Activated CD8-positive, alpha-beta memory T cell treated with anti-CD3 and anti-CD28 coated beads for 24 hours (primary cell): Measurements from ENCODE around the gene DDX20.
A peak's percentile ranks its signal among the peaks of the same experiment; 100 is the strongest.

ENCODE experiments used
- DNase-seq: peaks from one replicate; pipeline ENCODE4 v3.0.0-alpha.2; 2020

The DDX20 gene

GRCh38 chr1:111755331-111756123 is at the start of gene DDX20:
Gene DDX20 (plus strand): TSS chr1:111755901. CDS start chr1:111755925, 24 bp downstream.
- DNase-seq, result peak; percentile 96

DNA sequence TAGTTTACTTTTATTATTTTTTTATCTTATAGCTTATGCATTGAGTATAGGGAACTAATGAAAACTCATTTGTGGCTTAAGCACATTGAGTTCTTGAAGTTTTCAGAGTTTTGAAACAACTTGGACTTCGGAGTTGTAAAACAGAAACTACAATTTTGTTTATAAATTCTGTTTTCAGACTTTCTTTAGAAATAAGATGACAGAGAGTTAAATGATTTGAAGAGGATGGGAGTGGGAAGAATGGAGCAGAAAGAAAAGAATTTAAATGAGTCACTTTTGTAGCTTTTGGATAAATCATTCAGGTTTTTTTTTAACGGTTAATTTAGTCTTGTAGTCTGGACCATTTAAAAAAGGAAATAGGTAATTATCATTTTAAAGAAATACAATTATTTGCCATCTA is 48.8 kb upstream of the DDX20 start:
- no peak for DNase-seq

- no peak for DNase-seq
These were observed 47.8 kb upstream of the DDX20 start for GRCh38 chr1:111707906-111708305.

GRCh38 chr1:111709986-111710385 is 45.7 kb upstream of the DDX20 start:
- DNase-seq, result no peak

GRCh38 chr1:111716333-111716732 is 39.4 kb upstream of the DDX20 start:
- DNase-seq, result no peak

DNA sequence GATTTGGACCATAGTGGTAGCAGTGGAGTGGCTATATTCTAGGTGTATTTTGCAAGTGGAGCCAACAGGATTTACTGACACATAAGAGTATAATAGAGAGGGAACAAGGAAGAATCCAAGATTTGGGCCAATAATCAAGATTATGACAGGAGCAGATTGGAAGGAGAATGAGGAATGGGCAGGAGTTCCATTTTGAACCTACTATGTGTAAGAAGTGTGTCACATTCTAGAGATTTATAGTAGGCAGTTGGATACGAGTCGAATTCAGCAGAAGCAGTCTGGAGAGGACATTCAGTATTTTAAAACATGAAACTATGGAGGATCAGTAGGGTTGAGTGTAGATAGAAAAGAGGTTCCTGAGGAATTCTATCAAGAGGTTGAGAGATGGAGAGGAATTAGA is 38.3 kb upstream of the DDX20 start:
- DNase-seq, result no peak

DNA sequence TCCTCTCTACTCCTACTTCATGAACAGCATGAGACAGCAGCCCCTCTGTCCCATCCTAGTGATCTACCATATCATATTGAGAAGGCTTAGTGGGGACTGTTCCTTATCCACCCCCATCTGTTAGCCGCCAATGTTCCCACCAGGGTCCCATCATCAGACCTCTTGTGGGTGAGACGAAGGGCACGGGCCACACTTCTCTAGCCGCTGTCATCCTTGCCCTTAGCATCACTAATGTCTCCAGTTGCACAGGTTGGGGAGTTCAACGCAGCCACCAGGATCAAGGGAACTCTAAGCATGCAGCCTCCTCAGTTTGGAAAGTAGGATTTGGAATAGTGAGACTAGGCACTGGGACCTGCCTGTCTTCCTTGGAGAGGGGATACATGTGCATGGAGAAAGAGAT is 36.6 kb upstream of the DDX20 start:
- no peak for DNase-seq

- no peak for DNase-seq
These were observed 36.0 kb upstream of the DDX20 start for GRCh38 chr1:111719674-111720132.

DNA sequence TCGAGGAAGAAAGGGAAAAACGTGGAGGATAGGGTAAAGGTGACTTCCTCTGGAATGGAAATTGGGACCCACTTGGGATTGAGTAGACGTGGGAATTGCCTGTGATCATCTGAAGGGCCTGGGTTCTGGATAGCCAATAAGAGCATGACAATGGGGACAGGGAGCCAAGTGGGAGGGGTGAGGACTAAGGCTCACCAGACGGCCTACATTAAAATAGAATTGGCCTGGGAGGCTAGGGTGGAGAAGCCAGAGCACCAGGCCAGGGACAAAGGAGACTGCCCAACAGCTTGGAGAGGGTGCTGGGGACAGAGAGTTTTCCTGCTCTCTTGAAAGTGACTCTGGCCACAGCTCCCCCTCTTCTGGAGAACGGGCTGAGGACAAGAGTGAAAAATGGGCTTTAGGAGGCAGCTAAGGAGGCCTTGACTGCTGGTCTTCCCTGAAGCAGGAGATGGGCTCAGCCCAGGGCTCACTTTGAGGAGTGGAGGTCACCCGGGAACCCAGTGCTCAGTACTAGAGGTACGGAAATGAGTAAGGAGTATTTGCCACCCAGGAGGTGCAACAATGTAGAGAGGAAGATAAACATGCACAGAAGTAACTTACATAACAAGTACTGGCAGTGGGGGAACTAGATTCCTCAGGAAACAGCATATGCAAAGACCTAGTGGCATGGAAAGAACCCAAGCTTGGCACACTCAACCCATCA is 35.3 kb upstream of the DDX20 start:
- DNase-seq, result no peak

DNA sequence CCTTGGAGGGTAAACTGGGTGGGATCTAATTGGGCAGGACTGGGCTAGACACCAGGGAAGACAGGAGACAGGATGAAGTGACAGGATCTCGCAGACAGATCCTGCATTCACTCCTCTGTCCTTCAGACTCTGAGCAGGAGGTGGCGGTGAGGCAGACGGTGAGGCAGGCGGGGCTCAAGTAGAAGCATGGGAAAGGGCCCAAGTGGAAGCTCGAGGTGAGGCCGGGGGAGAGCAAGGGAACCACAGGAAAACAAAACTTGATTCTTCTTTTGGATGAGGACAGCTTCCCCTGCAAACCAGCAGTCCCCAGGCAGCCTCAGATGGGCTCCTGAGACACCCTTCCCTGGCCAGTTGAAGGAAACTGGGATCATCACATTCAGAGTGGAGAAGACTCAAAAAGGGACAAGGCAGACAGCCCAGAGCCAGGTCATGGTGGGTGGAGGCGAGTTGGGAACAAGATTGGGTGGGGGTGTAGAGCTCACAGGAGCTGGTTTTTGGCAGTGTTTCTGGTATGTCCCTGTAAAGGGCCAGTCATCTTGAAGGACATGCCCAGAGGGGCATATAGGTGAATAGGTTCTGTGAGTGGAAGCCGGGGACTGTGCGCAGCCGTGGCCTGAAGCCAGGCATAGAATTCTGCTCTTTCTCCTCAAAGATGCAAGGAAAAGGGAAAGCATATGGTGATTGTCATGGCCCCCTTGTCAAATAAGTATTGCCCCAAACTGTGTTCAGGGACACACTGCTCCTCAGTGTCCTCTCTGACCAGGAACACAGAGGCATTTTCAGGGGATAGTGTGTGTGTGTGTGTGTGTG is 34.5 kb upstream of the DDX20 start:
- DNase-seq, result no peak

DNA sequence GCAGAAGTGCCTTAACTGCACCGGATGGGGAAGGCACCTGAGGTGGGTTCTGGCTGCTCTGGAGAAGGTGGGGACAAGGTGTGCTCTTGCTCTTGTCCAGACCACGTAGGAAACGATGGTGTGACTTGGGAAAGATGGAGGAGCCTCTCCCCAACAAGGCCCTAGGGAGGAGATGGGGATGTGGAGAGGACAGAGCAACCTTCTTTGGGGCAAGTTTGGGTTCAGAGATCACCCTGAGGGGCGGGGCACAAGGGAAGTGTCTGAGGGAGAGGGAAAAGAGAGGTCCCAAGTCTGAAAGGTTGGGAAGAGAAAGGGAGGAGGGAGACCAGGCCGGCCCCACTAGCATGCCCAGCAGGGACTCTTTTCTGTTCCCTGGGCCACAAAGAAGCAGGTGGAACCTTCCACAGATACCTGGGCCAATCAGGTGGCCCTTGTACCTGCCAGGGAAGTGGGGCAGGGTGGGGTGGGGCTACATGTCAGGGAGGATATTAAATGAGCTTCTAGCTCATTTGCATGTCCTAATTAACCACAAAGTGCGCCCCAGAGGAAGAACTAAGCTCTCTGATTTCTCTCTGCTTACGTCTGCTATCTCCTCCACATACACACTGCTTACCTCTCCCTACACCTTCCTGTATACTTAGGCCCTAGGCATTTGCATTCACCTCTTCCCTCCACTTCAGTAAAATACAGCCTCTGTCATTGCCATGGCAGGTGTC is 32.5 kb upstream of the DDX20 start:
- DNase-seq, result peak; percentile 52

DNA sequence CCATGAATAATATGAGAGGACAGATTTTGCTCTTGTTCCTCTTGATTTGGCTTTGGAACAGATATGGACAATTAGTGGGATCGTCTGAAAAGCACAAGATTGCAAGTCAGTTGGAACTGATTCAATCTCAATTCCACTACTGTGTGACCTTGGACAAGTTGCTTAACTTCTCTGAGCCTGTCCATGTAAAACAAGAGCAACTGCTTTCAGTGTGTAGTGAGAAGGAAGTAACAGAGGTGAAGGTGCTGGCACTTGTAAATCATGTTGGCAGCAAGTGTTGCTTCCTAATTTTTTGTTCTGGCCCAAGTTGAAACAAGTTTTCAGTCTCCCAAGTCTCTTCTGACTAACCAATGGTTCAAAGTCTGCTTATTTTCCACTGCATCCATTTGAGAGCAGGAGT is 31.8 kb upstream of the DDX20 start:
- DNase-seq, result no peak

- peak; percentile 49 for DNase-seq
These were observed 30.5 kb upstream of the DDX20 start for GRCh38 chr1:111725192-111725591.

- DNase-seq, result peak; percentile 52
These were observed 28.6 kb upstream of the DDX20 start for GRCh38 chr1:111727056-111727455.

- peak; percentile 50 for DNase-seq
These were observed 26.3 kb upstream of the DDX20 start for GRCh38 chr1:111729271-111729921.

DNA sequence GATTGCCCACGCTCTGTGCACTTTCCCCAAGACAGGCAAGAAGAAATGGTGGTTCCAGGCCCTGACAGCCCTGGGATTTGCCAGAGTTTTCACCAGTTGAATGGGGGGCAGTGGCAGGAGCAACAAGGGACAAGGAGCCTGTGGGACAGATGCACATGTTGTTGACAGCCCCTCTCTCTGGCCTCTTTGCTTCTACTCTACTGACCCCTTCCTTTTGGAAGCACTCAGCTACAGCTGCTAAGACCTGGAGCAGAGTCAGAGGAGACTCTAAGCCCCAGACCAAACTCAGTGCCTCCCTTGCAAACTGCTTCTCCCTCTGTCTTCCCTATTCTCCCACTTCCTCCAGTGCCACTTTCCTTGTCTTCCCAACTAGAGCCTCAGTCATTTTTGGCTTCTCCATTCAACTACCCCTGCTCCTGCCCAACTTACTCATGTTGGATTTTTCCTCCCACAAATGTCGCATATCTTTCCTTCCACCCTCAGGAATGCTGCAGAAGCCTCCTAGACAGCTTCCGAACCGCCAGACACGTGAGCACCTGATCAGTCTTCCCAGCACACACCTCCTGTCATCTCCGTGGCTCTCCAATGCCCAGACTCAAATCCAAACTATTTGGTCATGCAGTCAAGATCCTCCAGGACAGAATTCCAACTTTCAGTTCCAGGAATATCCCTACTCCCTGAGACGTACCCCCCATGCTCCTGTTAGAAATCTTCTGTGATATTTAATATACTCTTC is 25.6 kb upstream of the DDX20 start:
- DNase-seq, result peak; percentile 26

- DNase-seq, result no peak
These were observed 25.0 kb upstream of the DDX20 start for GRCh38 chr1:111730706-111731105.

- peak; percentile 41 for DNase-seq
These were observed 23.7 kb upstream of the DDX20 start for GRCh38 chr1:111731956-111732355.

DNA sequence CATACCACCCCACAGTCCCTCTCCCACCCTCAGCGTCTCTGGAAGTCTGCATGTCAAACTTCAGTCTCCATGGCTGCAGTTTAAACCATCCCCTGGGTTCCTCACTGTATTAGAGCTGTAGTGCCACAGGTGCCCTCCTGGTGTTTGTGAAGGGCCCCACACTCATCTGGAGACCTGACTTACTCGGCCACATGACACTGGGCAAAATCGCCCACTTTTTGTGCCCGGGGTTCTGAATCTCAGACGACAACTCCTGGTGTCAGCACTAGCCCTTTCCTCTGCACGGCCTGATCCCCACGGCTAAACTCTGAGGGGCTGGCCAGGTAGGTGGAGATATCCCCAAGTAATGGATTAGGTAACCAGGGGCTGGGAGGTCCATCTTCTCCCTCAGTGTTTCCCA is 23.0 kb upstream of the DDX20 start:
- DNase-seq, result no peak

GRCh38 chr1:111733183-111733991 is 22.3 kb upstream of the DDX20 start:
- peak; percentile 32 for DNase-seq

DNA sequence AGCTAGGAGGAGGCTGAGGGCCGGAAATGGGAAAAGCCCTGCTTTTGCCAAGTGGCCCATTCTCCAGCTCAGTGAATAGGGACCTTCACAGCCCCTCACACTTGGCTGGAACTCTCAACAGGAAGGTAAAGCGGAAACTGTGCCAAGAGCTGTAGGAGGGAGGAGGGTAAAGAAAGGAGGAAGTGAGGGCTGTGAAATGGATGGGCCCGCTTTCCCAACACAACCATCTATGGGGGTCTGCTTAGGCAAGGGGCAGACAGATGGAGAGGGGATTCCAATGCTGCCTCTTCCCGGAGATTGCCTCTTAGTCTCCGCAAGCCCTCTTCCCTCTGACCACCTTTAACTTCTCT is 21.7 kb upstream of the DDX20 start:
- peak; percentile 41 for DNase-seq
